ACHN (cell line): ENCODE results near the gene DNASE1L1.
"Not testable (repeated sequence)": the region's sequence is repeated elsewhere in the genome, so short reads cannot be mapped to it uniquely, and the experiment has no call there.

Experiments used
- DNase-seq: peaks from one replicate; pipeline ENCODE4 v3.0.0-alpha.2; 2015
- in situ Hi-C: cut with HindIII; loops from 2 replicates; pipeline ENCODE4 v1.10.0; 2017; ENCODE audit warnings: low sequenced_read_pairs, low pct_ligation_motif_present, low pct_unique_long_range_greater_than_20kb

DNASE1L1 gene

GRCh38 chrX:154417157-154417556 lies 8.1 kb upstream of the DNASE1L1 start:
- in situ Hi-C loops = no loop called here
- no peak for DNase-seq

- DNase-seq = no peak
- in situ Hi-C loops = no loop called here
Observed at GRCh38 chrX:154413142-154413541, 4.1 kb upstream of the DNASE1L1 start.

GRCh38 chrX:154412468-154412867 lies 3.4 kb upstream of the DNASE1L1 start:
- no peak for DNase-seq
- in situ Hi-C loops = no loop called here

GRCh38 chrX:154411981-154412340 lies 2.9 kb upstream of the DNASE1L1 start:
- in situ Hi-C loops = no loop called here
- DNase-seq = peak; percentile 51

GRCh38 chrX:154408659-154409221 lies 314 bp downstream of the DNASE1L1 start:
- no peak for DNase-seq
- in situ Hi-C loops = no loop called here

GRCh38 chrX:154404625-154405192 lies 4.3 kb downstream of the DNASE1L1 start:
- in situ Hi-C loops = no loop called here
- no peak for DNase-seq

GRCh38 chrX:154403858-154404257 lies 5.2 kb downstream of the DNASE1L1 start:
- in situ Hi-C loops = no loop called here
- no peak for DNase-seq

- in situ Hi-C loops = no loop called here
- DNase-seq = no peak
Observed at GRCh38 chrX:154403192-154403591, 5.9 kb downstream of the DNASE1L1 start.

GRCh38 chrX:154402622-154403127 lies 6.4 kb downstream of the DNASE1L1 start:
- DNase-seq = no peak
- in situ Hi-C loops = no loop called here

GRCh38 chrX:154401918-154402621 lies 7.0 kb downstream of the DNASE1L1 start:
- in situ Hi-C loops = no loop called here

GRCh38 chrX:154401045-154401799 lies 7.8 kb downstream of the DNASE1L1 start:
- in situ Hi-C loops = no loop called here

More at GRCh38 chrX:154401918-154402621, 7.0 kb downstream of the DNASE1L1 start:
- no peak for DNase-seq

GRCh38 chrX:154400369-154400817 lies 8.7 kb downstream of the DNASE1L1 start:
- in situ Hi-C loops, DNase-seq: not testable (repeated sequence)

More at GRCh38 chrX:154401045-154401799, 7.8 kb downstream of the DNASE1L1 start:
- peak; percentile 26 for DNase-seq

- DNase-seq = no peak
- in situ Hi-C loops = no loop called here
Observed at GRCh38 chrX:154399527-154400368, 9.3 kb downstream of the DNASE1L1 start.

GRCh38 chrX:154398668-154399526 lies 10.2 kb downstream of the DNASE1L1 start:
- peak; percentile 63 for DNase-seq
- in situ Hi-C loops = no loop called here

- peak; percentile 89 for DNase-seq
- in situ Hi-C loops = no loop called here
Observed at GRCh38 chrX:154397888-154398667, 11.0 kb downstream of the DNASE1L1 start, which contains the start of gene RPL10. RPL10 (plus strand) TSS chrX:154398377; CDS start chrX:154398520, 143 bp downstream.

GRCh38 chrX:154396973-154397887 lies 11.8 kb downstream of the DNASE1L1 start:
- in situ Hi-C loops = no loop called here
- DNase-seq = peak; percentile 67
